Left renal pelvis (tissue), 4 donors: ENCODE data around the gene SAMD11. TPM values are rescaled to one million over a fixed set of nuclear protein-coding genes. Genes with fewer than 3 reads are reported as not detected.
A peak's percentile ranks its signal among the peaks of the same experiment; 100 is the strongest.
"Not testable (repeated sequence)": the region's sequence is repeated elsewhere in the genome, so short reads cannot be mapped to it uniquely, and the experiment has no call there.

Experiments
- DNase-seq, 4 donors: peaks; one replicate each; pipeline ENCODE4 v3.0.0-alpha.2; 2013; ENCODE audit warnings: low read depth in 4 of 4, low spot score in 3 of 4
- polyA plus RNA-seq, 4 donors: library from polyadenylated mRNA; unstranded; fragments of 120-200 nt; gene quantifications; one replicate each; pipeline ENCODE4 v1.2.1, GENCODE V29; 2013; ENCODE audit not compliant: insufficient read length in 4 of 4

The SAMD11 gene
- polyA plus RNA-seq, 4 donors = 43.9 to 94.8 (median 63.0) TPM

GRCh38 chr1:973459-974292, 50.0 kb downstream of the SAMD11 start:
- DNase-seq = no peak

GRCh38 chr1:974293-974640, 50.5 kb downstream of the SAMD11 start:
- DNase-seq = no peak

GRCh38 chr1:974687-975328, 51.1 kb downstream of the SAMD11 start:
- no peak for DNase-seq

GRCh38 chr1:975365-975764, 51.6 kb downstream of the SAMD11 start:
- DNase-seq = no peak

- peak in 1 of 4 donors; percentile 42 for DNase-seq
Measured at GRCh38 chr1:975896-976683, 52.4 kb downstream of the SAMD11 start.

GRCh38 chr1:976791-977190, 53.1 kb downstream of the SAMD11 start:
- DNase-seq = not testable (repeated sequence)

- DNase-seq = no peak
Measured at GRCh38 chr1:978069-978834, 54.5 kb downstream of the SAMD11 start.

GRCh38 chr1:978835-979743, 55.4 kb downstream of the SAMD11 start:
- no peak for DNase-seq

GRCh38 chr1:979744-980072, 56.0 kb downstream of the SAMD11 start:
- DNase-seq = no peak

GRCh38 chr1:980137-980571, 56.4 kb downstream of the SAMD11 start:
- DNase-seq = no peak

GRCh38 chr1:980602-981395, 57.1 kb downstream of the SAMD11 start:
- DNase-seq = no peak

GRCh38 chr1:981491-981954, 57.8 kb downstream of the SAMD11 start:
- no peak for DNase-seq

GRCh38 chr1:981955-982558, 58.3 kb downstream of the SAMD11 start, which contains the start of gene PERM1:
Gene PERM1, minus strand, starts transcription at chr1:982093. Its CDS starts 1,064 bp downstream, at chr1:981029.
- no peak for DNase-seq

GRCh38 chr1:982765-983436, 59.2 kb downstream of the SAMD11 start:
- DNase-seq = no peak

- no peak for DNase-seq
Measured at GRCh38 chr1:983798-984475, 60.2 kb downstream of the SAMD11 start.

GRCh38 chr1:984476-984814, 60.7 kb downstream of the SAMD11 start:
- DNase-seq = no peak

- DNase-seq = no peak
Measured at GRCh38 chr1:985126-985525, 61.4 kb downstream of the SAMD11 start.
